ENCODE data around the gene TNNI2.
A peak's percentile ranks its signal among the peaks of the same experiment; 100 is the strongest.

Gene TNNI2

GRCh38 chr11:1832211-1832919, 6.4 kb upstream of the TNNI2 start:
- DNase-seq: peak in 38 of 56 donors; percentile 12 to 74 (median 42)

DNA sequence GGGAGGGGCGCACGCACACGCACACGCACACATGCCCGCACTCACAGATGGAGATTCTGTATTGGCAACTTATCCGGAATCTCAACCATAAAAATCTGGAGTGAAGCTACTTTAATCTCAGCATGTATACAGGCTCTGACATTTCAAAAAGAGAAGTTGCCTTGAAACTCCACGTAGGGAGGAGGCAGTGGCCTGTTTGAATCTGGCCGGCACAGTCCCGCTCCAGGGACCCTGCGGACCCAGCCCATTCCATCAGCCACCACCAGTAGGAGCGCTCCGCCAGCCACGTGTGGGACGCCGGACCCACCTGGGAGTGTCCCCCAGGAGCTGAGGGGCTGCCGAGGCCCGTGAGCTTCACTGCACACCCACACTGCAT, 5.9 kb upstream of the TNNI2 start:
- DNase-seq: no peak

DNA sequence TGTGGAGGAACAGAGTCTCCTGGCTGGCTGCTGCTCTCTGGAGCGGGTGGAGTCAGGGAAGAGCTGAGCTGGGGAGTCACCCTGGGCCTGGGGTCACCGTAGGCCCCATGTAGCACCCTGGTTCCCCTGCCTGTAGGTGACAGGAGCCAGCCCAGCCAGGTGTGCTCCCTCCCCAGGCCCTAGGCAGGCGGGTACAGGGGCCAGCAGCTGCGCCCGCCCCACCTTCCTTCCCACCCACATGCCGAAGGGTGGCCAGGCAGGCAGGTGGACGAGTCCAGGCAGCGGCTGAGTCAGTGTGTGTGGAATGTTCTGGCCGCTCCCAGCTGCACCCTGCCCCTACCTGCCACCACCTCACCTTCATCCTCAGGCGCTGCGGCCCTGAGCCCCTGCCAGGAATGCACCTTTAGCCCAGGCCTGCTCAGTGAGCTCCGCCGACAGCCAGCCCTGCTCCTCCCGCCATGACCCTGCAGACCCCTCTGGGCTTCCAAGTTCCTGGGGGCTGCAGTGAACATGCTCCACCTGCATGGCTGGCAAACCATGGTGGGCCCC, 4.6 kb upstream of the TNNI2 start:
- DNase-seq: no peak

GRCh38 chr11:1834779-1835670, 3.8 kb upstream of the TNNI2 start, which contains the start of gene SYT8:
Gene SYT8, plus strand, starts transcription at chr11:1834990. Its CDS starts 116 bp downstream, at chr11:1835106.
- DNase-seq: no peak

GRCh38 chr11:1835671-1836010, 3.1 kb upstream of the TNNI2 start:
- DNase-seq: no peak

DNA sequence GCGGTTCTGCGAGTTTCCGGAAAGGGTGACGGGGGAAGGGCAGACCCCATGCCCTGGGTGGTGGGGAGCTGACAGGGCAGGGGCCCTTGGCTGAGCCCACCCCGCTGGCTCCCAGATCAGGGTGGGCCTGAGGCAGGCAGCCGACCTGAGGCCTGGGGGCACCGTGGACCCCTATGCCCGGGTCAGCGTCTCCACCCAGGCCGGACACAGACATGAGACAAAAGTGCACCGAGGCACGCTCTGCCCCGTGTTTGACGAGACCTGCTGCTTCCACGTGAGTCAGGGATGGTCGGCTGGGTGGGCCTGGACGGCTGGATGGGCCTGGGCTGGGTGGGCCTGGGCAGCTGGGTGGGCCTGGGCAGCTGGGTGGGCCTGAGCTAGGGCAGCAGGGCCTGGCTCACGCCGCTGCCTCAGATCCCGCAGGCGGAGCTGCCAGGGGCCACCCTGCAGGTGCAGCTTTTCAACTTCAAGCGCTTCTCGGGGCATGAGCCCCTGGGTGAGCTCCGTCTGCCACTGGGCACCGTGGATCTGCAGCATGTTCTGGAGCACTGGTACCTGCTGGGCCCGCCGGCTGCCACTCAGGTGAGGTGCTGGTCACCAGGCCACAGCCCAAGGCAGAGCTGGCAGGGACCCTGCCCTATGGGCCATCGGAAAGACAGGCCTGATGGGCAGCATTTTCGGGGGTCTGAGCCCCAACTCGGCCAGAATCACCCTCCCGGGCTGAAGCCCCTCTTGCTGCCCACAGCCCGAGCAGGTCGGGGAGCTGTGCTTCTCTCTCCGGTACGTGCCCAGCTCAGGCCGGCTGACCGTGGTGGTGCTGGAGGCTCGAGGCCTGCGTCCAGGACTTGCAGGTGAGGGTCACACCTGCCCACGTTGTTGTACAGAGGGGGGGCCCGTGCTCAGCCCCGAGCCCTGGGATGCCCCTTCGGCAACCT, 2.5 kb upstream of the TNNI2 start:
- no peak for DNase-seq

GRCh38 chr11:1837171-1838076, 1.4 kb upstream of the TNNI2 start:
- peak in 20 of 56 donors; percentile 6 to 68 (median 21) for DNase-seq

DNA sequence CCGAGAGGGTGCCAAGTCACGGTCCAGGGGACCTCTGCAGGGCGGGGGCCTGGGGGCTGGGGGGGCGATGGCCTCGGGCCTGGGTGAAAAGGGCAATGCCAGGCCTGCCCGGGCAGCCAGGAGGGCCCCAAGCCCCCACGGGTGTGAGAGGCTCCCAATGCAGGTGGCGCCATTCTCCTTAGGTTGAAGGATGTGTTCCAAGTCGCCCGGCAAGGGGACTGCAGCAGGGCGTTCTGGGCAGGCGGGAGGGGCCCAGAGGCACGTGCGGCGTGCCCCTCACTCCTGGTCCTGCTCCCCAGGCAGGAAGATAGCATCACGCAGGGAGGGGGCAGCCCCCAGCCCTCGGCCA, 730 bp upstream of the TNNI2 start:
- DNase-seq: no peak

DNA sequence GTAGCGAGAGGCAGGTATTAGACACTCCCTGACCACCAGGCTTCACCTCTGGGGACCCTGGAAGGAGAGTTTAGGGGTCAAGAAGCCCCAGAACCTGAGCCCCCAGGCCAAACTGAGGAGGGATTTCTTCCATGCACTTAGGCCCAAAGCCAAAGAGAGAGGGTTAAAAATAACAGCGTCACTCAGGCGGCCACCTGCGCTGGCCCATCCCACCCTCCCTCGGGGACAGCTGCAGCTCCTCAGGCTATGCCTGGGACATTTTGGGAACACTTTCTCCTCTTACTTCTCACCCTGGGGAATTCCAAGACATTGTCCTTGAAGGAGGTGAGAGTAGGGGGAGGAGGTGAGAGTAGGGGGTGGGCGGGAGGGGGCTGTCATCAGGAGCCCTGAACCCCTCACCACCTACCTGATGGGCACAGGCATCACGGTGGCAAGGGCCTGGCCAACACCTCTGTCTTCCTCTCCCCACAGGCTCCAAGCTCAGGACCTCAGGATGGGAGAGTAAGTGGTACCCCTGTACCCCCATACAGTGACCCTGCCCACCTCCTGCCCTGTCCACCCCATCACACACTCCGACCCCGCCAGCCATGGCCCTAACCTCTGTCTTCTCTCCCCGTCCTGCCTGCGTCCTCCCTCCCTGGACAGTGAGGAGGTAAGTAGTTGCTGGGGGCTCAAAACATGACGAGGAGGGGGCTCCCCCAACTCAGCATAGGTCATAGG, 583 bp downstream of the TNNI2 start:
- DNase-seq: no peak

DNA sequence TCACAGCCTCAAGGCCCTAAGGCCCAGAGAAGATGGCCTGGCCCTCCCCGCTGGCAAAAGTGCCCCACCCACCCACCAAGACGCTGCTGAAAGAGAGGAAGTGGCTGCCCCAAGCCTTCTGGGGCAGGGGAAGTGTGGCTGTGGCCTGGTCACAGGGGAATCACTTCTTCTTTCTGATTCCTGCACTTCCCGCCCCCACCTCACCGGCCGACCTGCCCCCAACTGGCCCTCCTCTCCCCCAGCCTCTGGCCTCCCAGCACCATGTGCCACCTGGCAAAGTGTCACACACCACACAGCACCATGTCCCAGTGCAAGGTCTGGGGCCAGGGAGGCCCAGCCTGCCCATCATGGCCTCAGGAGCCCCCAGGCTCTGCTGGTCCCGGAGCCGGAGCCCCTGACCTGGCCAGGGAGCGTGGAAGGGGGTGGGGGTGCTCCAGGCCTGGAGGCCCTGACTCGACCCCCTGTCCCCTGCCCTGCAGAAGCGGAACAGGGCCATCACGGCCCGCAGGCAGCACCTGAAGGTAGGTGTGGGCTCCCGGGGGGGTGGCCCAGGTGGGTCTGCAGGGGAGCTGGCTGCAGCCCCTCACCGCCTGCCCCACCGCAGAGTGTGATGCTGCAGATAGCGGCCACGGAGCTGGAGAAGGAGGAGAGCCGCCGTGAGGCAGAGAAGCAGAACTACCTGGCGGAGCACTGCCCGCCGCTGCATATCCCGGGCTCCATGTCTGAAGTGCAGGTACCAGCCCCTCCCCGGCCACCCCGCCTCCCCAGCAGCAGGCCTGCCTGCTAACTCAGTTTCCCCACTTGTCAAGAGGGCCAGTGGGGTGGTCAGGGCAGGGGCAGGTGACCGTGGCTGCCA, 1.4 kb downstream of the TNNI2 start:
- DNase-seq: peak in 10 of 56 donors; percentile 9 to 56 (median 27)

- no peak for DNase-seq
These were observed 2.1 kb downstream of the TNNI2 start for GRCh38 chr11:1840780-1841480.

DNA sequence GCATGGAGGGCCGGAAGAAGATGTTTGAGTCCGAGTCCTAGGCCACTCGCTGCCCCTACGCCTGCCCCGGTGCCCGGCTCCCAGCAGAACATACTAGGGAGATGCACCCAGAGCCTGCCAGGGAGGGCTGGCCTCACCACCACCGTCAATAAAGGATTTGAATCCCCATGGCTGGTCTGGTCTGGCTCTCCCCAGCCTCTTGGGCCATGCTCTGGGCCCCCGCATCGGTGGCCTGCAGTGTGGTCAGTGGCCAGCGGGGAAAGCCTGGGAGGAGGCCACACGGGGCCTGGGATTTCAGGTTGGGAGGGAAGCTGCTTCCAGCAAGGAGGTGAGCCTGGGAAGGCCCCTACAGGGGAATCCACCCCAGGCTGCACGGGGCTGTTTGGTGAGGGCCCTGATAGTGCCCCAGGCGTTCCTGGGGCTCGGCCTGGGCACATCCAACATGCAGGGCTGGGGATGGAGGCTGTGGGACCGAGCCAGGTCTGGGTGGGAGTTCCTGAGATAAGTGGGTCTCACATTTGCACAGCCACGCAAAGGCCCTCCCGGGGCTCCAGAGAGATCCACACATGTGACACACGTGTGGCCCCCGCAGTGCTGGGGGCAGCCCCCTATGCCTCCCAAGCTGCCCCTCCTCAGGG, 2.8 kb downstream of the TNNI2 start:
- no peak for DNase-seq

DNA sequence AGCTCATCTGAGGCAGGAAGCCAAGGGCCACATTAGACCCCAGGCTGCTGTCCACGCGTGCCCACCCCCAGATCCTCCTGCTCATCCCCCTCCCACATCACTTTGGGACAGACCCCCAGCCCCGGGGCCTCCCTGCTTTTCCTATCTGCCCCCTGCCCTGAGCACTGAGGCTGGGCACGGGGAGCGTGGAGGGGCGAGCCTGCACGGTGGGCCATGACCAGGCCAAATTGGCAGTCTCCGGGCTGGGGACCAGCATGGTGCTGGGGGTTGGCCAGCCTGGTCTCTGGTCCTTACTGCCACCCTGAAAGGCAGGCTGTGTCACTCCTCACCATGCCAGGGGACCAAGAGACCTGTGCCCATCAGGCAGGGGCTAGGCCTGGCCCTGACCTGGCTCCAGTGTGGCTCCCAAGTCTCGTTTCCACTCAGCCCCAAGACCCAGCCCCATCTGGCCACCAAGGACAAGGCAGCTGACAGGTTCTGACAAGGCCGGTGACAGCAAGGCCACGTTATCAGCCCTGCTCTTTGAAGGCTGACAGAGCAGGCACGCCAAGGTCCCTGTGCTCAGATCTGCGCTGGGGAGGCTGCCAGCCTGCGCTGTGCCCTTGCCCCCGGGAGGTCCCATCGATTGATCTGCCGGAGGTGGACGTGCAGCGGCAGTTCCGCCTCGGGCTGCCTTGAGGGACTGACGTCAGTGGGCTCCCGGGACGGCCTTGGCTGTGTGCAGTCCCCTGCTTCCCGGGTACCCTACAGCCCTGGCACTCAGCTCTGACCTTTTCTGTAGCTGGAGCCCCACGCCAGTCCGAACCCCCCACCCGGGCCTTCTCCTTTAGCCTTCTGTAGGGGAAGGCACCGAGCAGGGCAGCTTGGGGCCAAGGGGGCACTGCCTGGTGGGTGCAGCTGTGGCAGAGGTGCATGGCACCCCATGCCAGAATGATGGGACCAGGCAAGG, 3.6 kb downstream of the TNNI2 start:
- no peak for DNase-seq

- DNase-seq: no peak
These were observed 4.3 kb downstream of the TNNI2 start for GRCh38 chr11:1843098-1843473.

DNA sequence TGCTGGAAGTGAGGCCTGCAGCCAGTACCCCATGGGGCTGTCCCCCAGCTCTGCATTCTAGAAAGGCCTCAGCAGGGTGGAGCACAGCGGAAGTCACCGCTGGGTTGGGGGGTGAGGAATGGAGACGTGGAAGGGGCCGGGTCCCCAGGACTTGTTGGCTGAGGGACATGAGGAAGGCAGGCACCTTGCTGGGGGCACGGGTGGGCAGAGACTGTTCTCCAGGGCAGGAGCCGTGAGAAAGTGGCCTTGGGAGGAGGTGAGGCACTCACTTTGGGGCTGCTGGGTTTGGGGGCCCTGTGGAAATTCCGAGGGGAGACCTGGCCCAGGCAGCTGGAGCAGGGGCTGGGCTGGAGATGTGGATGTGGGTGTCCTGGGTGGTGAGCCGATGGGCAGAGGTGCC, 5.0 kb downstream of the TNNI2 start:
- DNase-seq: no peak

Measured in nucleus accumbens (tissue), 56 donors.